HG02840 (cell line): ENCODE data around the gene PGS1.
"Not testable (repeated sequence)": the region's sequence is repeated elsewhere in the genome, so short reads cannot be mapped to it uniquely, and the experiment has no call there.

Source experiments
- ATAC-seq: cut with Tn5 transposase; IDR thresholded peaks from one replicate; pipeline ENCODE4 v1.9.1; 2021; ENCODE audit warnings: mild to moderate bottlenecking, moderate library complexity, moderate number of reproducible peaks; ENCODE audit not compliant: unreplicated experiment, low FRiP score

The PGS1 gene, protein sequence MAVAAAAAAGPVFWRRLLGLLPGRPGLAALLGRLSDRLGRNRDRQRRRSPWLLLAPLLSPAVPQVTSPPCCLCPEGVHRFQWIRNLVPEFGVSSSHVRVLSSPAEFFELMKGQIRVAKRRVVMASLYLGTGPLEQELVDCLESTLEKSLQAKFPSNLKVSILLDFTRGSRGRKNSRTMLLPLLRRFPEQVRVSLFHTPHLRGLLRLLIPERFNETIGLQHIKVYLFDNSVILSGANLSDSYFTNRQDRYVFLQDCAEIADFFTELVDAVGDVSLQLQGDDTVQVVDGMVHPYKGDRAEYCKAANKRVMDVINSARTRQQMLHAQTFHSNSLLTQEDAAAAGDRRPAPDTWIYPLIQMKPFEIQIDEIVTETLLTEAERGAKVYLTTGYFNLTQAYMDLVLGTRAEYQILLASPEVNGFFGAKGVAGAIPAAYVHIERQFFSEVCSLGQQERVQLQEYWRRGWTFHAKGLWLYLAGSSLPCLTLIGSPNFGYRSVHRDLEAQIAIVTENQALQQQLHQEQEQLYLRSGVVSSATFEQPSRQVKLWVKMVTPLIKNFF

DNA sequence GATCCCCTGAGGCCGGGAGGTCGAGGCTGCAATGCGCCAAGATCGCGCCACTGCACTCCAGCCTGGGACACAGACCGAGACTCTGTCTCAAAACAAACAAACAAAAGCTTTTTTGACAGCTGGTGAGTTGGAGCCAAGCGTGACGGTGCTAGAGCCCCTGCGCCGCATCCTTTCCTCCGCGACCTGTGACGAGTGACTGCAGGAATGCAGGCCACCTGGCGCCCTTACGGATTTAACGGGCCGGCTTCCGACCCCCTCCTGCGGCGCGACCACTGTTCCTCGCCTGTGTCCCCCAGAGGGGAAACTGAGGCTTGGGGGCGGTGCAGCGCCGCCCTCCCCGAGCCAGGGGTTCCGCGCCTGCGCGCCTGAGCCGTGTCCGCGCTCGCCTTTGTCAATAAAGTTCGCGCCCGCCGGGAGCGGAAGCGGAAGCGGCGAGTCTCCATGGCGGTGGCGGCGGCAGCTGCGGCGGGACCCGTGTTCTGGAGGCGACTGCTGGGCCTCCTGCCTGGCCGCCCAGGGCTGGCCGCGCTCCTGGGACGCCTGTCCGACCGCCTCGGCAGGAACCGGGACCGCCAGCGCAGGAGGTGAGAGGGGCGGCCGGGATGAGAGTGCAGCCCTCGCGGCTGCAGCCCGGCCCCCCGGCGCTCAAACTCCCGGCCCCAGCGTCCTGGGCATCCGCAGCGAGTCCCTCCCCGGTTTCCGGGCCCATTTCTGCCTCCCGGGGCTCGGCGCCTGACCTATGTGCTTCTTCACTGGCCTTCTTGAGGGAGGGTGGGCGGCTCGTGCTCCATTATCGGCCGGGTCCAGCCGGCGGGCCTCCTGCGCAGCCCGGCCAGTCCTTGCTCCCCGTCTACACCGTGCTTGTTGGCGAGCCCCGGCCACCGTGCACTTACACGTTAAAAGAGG is at the start of gene PGS1:
Gene PGS1, plus strand, starts transcription at position 425 of the 906 bp plus-strand sequence. Its CDS starts 17 bp downstream, at position 442.
- ATAC-seq: peak; percentile 62

DNA sequence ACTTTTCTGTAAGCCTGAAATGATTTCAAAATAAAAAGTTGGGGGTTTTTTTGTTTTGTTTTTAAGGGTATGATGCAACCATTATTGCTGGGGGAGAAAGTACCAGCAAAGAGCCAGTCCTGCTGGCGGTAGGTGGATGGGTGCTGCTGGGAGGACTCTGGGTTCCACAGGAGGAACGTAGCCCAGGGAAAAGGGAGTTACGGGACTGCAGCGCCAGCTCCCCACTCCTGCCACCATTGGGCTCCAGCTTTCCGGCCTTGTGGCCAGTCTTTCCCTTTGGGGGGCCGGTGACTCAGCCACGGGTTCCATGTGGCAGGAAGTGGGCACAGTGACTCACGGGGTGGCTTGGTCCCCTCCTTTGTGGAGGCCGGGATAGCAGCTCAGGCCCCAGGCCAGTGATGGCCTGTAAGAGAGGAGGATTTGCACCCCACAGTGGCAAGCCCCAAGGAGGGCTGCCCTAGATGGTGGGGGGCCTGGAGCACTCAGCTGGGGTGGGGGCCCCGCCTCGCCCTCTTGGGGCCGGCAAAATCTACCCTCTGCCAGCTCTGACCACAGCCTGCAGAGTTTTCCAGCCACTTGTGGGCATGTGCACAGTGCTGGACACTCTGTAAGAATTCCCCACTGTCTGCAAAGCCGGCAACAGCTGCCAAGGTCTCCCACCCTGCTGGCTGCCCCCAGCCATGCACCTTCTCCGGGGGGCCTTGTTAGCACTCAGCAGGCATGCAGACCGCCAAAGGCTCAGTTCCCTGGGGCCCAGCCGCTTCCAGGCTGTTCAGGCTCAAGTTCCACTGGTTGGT is 49.0 kb upstream of the PGS1 start:
- no peak for ATAC-seq

DNA sequence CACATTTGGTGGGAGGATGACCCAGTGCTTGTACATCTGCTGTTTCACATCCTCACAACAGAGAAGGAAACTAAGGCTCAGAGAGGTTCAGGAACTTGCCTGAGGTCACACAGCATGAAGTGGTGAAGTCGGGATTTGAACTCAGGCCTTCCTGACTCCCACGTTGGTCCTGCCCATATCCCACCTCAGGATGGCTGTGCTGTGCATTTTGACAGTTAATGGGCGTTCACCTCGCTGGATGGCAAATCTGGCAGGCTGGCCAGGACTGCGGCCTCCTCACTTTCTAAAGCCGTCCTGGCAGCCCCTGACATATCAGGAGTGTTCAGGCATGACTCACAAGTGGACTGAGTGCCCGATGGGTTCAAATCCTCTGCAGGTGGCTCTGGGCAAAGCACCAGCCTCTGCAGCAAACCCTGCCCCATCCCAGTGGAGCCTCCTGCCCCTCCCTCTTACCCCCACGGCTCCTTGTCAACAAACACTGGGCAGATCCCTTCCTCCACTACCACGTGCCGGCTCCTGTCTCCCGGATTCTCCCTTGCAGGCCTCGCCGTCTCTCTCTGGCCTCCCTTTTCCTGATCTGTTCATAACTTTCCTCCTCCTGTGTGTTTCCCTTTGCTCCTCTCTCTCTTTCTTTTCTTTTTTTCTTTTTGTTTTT is 47.8 kb upstream of the PGS1 start:
- no peak for ATAC-seq

- ATAC-seq: not testable (repeated sequence)
Observed at GRCh38 chr17:78331355-78331754, 47.1 kb upstream of the PGS1 start.

- no peak for ATAC-seq
Observed at GRCh38 chr17:78332991-78333390, 45.5 kb upstream of the PGS1 start.

DNA sequence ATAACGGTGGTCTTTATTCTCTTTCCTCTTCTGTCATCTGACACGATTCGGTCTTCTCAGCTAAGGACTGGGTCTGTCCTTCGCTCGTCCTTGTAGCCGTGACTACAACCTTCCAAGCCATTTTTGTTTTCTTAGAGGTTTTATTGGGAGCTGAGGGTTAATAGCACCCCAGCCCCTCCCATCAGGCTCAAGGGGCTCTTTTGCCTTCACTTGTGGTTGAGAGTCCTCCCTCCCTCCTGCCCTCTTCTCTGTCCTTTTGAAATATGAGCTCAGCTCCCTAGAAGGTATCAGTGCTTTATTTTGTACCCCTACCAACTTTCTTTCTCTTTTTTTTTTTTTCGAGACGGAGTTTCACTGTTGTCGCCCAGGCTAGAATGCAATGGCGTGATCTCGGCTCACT is 43.2 kb upstream of the PGS1 start:
- no peak for ATAC-seq

GRCh38 chr17:78337244-78338109 is 41.0 kb upstream of the PGS1 start:
- peak; percentile 53 for ATAC-seq

GRCh38 chr17:78338486-78339259 is 39.8 kb upstream of the PGS1 start:
- ATAC-seq: no peak

GRCh38 chr17:78340183-78340955 is 38.1 kb upstream of the PGS1 start:
- ATAC-seq: no peak

DNA sequence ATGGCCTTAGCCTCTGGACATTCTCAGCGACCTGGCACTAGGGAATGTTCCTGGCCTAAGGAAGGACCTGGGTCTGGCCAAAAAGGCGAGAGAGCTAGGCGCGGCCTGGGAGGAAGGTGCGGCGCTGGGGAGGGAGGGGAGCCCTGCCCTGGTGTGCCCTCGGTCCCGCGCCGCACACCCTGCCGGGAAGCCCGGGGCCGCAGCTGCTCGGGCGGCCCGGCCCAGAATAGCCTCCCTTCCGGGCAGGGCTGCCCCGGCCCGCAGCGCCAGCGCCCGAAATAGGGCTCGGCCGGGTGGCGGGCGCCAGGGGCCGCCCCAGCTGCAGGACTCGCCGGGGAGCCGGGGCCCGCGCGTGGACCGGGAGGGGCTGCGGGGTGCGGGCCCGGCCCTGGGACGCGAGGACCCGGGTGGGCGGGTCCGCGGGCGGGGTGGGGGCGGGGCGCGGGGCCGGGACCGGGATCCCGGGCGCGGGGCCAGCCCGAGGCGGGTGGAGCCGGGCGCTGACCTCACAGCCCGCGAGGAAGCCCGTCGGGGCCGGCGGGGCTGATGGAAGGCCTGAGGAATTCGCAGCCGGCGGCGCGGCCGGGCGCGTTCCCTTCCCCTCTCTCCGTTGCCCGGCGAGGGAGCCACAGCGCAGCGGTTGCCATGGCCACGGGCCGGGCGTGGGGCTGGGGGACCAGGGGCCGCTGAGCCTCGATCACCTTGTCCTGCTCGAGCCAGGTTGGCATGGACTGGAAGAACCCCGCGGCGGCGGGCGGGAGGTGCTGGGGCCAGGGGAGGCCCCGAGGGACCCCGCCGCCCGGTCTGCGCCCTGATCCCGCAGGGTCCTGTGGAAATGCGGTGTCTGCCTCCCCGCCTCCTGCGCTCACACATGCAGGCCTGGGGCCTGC is 36.6 kb upstream of the PGS1 start:
- no peak for ATAC-seq

- no peak for ATAC-seq
Observed at GRCh38 chr17:78342449-78343186, 35.8 kb upstream of the PGS1 start.

- no peak for ATAC-seq
Observed at GRCh38 chr17:78343187-78343542, 35.3 kb upstream of the PGS1 start.

DNA sequence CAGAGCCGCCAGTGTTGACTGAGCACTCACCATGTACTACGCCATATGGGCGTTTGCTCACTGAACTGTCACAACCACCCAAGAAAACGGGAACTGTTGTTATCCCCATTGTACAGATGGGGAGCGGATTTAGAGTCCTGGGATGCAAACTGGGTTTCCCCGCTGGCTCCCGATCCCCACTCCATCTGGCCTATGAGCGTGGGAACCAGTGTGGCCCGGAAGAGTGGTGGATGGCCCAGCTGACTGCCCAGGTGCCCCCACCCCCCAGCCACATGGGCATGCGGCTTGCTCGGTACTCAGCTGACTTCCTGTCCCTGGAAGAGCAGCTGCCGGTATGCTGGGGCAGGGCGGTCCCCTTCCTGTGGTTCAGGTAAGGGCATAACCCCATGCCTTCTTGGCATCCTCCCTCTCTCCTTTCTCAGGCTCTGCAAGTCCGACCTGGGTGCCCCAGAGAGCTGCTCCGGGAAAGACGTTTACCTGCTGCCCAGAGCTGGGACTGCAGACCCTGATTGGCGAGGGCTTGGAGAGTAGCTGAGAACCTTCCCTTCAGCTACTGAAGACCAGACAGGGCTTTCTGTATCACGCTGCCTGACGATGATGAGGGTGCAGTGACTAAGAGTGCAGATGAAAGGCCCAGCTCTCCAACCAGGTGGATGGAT is 34.8 kb upstream of the PGS1 start:
- ATAC-seq: no peak

- ATAC-seq: no peak
Observed at GRCh38 chr17:78344666-78345065, 33.8 kb upstream of the PGS1 start.

DNA sequence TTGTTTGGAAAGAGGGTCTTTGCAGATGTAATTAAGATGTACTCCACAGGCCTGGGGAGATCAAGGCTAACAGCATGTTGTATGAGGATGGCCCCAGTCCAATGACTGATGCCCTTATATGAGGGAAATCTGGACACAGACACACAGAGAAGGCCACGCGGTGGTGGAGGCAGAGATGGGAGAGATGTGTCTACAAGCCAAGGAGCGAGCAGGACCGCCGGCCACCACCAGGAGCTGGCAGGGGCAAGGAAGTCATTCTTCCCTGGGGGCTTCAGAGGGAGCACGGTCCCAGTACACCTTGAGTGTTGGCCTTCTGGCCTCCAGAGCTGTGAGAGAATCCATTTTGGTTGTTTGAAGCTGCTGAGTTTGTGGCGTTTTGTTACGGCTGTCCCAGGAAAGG is 33.3 kb upstream of the PGS1 start:
- no peak for ATAC-seq
